K562 (cell line): ENCODE results near the gene MRPL10. TPM values are rescaled to one million over a fixed set of nuclear protein-coding genes. Genes with fewer than 3 reads are reported as not detected.

Experiments used
- HDGF ChIP-seq: fragments of 450-650 bp; IDR thresholded peaks from 2 replicates; pipeline ENCODE4 v1.6.1; 2016
- KLF13 ChIP-seq: fragments of 450-650 bp; IDR thresholded peaks from 2 replicates; pipeline ENCODE4 v1.6.1; 2016; ENCODE audit warnings: missing genetic modification characterization, low read depth, mild to moderate bottlenecking, missing compliant biosample characterization, moderate library complexity, borderline replicate concordance
- MYC ChIP-seq, 2 experiments: fragments of 250-450 bp in 1 of 2; sonication (Bioruptor Pico) in 1 of 2; IDR thresholded peaks; 2 replicates each; pipeline versions ENCODE4 v1.5.1 to v1.6.1; 2012 to 2021; ENCODE audit warnings: low read depth in 2 of 2, borderline replicate concordance in 1 of 2, improper control_type of control experiment in 1 of 2, low read length in 1 of 2, mild to moderate bottlenecking in 1 of 2, moderate library complexity in 1 of 2
- POLR2AphosphoS5 ChIP-seq: IDR thresholded peaks from 2 replicates; pipeline ENCODE4 v1.6.1; 2011; ENCODE audit warnings: mild to moderate bottlenecking, low read depth, low read length, moderate library complexity; ENCODE audit not compliant: control insufficient read depth, insufficient read depth
- SMAD3 ChIP-seq: fragments of 450-650 bp; formaldehyde crosslinking; conservative IDR thresholded peaks from 2 replicates; pipeline ENCODE4 v1.4.0; 2020; ENCODE audit warnings: mild to moderate bottlenecking
- SMARCE1 ChIP-seq: fragments of 450-650 bp; IDR thresholded peaks from 2 replicates; pipeline ENCODE4 v1.7.1; 2016; ENCODE audit warnings: mild to moderate bottlenecking
- SPI1 ChIP-seq: IDR thresholded peaks from 2 replicates; pipeline ENCODE4 v1.6.1; 2011; ENCODE audit warnings: low read depth, low read length, control low read depth, borderline replicate concordance
- SREBF2 ChIP-seq: sonication (generic); formaldehyde crosslinking; IDR thresholded peaks from 2 replicates; pipeline ENCODE4 v1.4.0; 2020; ENCODE audit warnings: mild to moderate bottlenecking, missing genetic modification reagents
- TCF3 ChIP-seq: sonication (generic); formaldehyde crosslinking; IDR thresholded peaks from 2 replicates; pipeline ENCODE4 v1.4.0; 2020; ENCODE audit warnings: mild to moderate bottlenecking, missing genetic modification reagents
- THRAP3 ChIP-seq: fragments of 450-650 bp; IDR thresholded peaks from 2 replicates; pipeline ENCODE4 v1.6.1; 2016; ENCODE audit warnings: mild to moderate bottlenecking, inconsistent platforms, borderline replicate concordance
- ZNF134 ChIP-seq: fragments of 250-450 bp; sonication (Bioruptor Pico); conservative IDR thresholded peaks from 2 replicates; pipeline ENCODE4 v1.4.0; 2020
- ZNF436 ChIP-seq: fragments of 250-450, 450-650 bp; sonication (Bioruptor Pico); formaldehyde crosslinking; IDR thresholded peaks from 2 replicates; pipeline ENCODE4 v1.7.0; 2020; ENCODE audit warnings: mild to moderate bottlenecking
- ZNF668 ChIP-seq: fragments of 250-450 bp; sonication (Bioruptor Pico); IDR thresholded peaks from 2 replicates; pipeline ENCODE4 v1.8.0; 2022; ENCODE audit warnings: mild to moderate bottlenecking, inconsistent platforms
- polyA plus RNA-seq, 8 experiments: library from polyadenylated mRNA; depleted of rRNA in 4 of 8; stranded (reverse) in 5 of 8; unstranded in 3 of 8; fragments of >200 nt; fragmentation: Nextera tagmentation in 2 of 8; fragmentation: Illumina TruSeq in 1 of 8; extraction: Ambion mirVana in 2 of 8; extraction: Trizol in 1 of 8; gene quantifications; 2 replicates each; pipeline versions ENCODE4 v1.2.1 to v1.2.3, GENCODE V29; 2011 to 2014; ENCODE audit warnings: inconsistent platforms in 1 of 8, missing spikeins in 1 of 8
- total RNA-seq, 7 experiments: library from RNA; depleted of rRNA in 6 of 7; stranded (reverse); fragments of >200 nt in 6 of 7; fragmentation: Illumina TruSeq in 2 of 7; extraction: Trizol in 2 of 7; gene quantifications; 2 replicates each; pipeline versions ENCODE4 v1.2.1 to v1.2.3, GENCODE V29; 2011 to 2021; ENCODE audit warnings: low replicate concordance in 1 of 7
- TF ChIP-seq, protein P1 (sequence below): IDR thresholded peaks from 2 replicates; pipeline ENCODE4 v1.6.1; 2012; ENCODE audit warnings: low read depth, low read length, improper control_type of control experiment, borderline replicate concordance
- TF ChIP-seq, protein P2 (sequence below): fragments of 450-650 bp; IDR thresholded peaks from one replicate; pipeline ENCODE4 v1.6.1; 2018; ENCODE audit warnings: mild to moderate bottlenecking, moderate library complexity; ENCODE audit not compliant: partially characterized antibody
- TF ChIP-seq, protein P3 (sequence below), 2 experiments: IDR thresholded peaks in 1 of 2; conservative IDR thresholded peaks in 1 of 2; 2 replicates each; pipeline ENCODE4 v1.6.1; 2016; ENCODE audit warnings: low read depth in 2 of 2, mild to moderate bottlenecking in 1 of 2, missing compliant biosample characterization in 1 of 2, missing genetic modification characterization in 1 of 2, moderate library complexity in 1 of 2

MRPL10 gene
- total and polyA plus RNA-seq, 9 of the 15 experiments (the other 6 are each of a cell fraction or from before 2014, with no cell fraction given), result 27.8 to 105 (median 67.3) TPM

DNA sequence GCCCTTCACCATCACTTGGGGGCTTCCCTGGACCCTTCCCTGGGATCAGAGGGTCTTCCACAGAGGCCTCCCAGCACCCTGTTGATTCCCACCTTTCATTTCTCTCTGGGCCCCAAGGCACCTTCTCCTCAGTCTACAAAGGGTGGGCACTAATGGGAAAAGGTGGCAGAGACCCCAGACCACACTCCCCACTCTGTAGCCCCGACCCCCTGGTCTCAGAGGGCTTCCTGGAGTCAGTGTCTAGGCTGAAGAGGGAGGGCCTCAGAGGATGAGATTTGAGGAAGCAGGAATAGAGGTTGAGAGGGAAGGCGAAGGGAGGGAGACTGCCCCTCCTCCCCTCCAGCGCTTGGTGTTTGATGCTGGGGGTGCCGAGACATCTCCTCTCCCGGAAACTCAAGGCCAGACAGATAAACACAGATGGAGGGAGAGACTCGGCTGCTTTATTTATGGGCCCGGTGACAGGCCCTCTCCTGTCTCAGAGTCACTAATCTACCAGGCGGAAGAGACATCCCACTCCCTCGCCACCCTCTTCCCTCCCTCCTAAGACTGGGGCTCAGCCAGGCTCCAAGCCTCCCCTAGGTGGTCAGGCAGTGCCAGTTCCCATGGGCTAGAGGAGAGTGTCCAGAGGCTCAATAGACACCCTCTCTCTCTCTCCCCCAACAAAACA lies 46.2 kb upstream of the MRPL10 start (continued):
- TF ChIP-seq, protein P1, sequence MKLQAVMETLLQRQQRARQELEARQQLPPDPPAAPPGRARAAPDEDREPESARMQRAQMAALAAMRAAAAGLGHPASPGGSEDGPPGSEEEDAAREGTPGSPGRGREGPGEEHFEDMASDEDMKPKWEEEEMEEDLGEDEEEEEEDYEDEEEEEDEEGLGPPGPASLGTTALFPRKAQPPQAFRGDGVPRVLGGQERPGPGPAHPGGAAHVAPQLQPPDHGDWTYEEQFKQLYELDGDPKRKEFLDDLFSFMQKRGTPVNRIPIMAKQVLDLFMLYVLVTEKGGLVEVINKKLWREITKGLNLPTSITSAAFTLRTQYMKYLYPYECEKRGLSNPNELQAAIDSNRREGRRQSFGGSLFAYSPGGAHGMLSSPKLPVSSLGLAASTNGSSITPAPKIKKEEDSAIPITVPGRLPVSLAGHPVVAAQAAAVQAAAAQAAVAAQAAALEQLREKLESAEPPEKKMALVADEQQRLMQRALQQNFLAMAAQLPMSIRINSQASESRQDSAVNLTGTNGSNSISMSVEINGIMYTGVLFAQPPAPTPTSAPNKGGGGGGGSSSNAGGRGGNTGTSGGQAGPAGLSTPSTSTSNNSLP, result 0 out of 2 replicates have a peak, but pooled peaks have one; percentile 42
- TF ChIP-seq KLF13 (tag) (no peak), TCF3 (CRISPR knock-in tag) (peak; percentile 85), POLR2AphosphoS5 (peak; percentile 51; the same call in 1 of the 2 replicates), MYC (IDR thresholded peaks at IDR 0.05; ENCODE audit: low read depth, low read length) (0 out of 2 replicates have a peak, but pooled peaks have one; percentile 27), MYC (CRISPR knock-in tag; IDR thresholded peaks at IDR 0.05; ENCODE audit: borderline replicate concordance, low read depth) (no peak), ZNF668 (CRISPR knock-in tag) (no peak), ZNF134 (CRISPR knock-in tag) (peak; percentile 71), HDGF (no peak), SMAD3 (CRISPR knock-in tag) (peak; percentile 61; the same call in 1 of the 2 replicates), SPI1 (peak; percentile 26; the same call in 1 of the 2 replicates), SMARCE1 (peak; percentile 80), SREBF2 (CRISPR knock-in tag) (no peak), ZNF436 (CRISPR knock-in tag) (no peak; the same call in 1 of the 2 replicates), THRAP3 (no peak)
- TF ChIP-seq, protein P2, sequence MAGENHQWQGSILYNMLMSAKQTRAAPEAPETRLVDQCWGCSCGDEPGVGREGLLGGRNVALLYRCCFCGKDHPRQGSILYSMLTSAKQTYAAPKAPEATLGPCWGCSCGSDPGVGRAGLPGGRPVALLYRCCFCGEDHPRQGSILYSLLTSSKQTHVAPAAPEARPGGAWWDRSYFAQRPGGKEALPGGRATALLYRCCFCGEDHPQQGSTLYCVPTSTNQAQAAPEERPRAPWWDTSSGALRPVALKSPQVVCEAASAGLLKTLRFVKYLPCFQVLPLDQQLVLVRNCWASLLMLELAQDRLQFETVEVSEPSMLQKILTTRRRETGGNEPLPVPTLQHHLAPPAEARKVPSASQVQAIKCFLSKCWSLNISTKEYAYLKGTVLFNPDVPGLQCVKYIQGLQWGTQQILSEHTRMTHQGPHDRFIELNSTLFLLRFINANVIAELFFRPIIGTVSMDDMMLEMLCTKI, result no peak
- TF ChIP-seq, protein P3, sequence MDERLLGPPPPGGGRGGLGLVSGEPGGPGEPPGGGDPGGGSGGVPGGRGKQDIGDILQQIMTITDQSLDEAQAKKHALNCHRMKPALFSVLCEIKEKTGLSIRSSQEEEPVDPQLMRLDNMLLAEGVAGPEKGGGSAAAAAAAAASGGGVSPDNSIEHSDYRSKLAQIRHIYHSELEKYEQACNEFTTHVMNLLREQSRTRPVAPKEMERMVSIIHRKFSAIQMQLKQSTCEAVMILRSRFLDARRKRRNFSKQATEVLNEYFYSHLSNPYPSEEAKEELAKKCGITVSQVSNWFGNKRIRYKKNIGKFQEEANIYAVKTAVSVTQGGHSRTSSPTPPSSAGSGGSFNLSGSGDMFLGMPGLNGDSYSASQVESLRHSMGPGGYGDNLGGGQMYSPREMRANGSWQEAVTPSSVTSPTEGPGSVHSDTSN (CRISPR knock-in tag; IDR thresholded peaks at IDR 0.05; ENCODE audit: low read depth), result peak; percentile 57
- TF ChIP-seq, protein P3 (tag; conservative IDR thresholded peaks at IDR 0.05; ENCODE audit: low read depth), result peak; percentile 99
